Brain microvascular endothelial cell (primary cell): ENCODE results near the gene CLSTN2.

Experiments
- DNase-seq: peaks from one replicate; pipeline ENCODE4 v3.0.0-alpha.2; 2020
- H3K27ac ChIP-seq: fragments of 250-450 bp; sonication (Bioruptor Pico); 2 replicates; pipeline ENCODE4 v1.5.1; 2020; ENCODE audit warnings: mild to moderate bottlenecking, moderate library complexity
- H3K27me3 ChIP-seq: fragments of 250-450 bp; sonication (Bioruptor Pico); replicated peaks from 2 replicates; pipeline ENCODE4 v1.5.1; 2020; ENCODE audit warnings: mild to moderate bottlenecking
- H3K36me3 ChIP-seq: fragments of 250-450 bp; sonication (Bioruptor Pico); replicated peaks from 2 replicates; pipeline ENCODE4 v1.5.1; 2020; ENCODE audit warnings: mild to moderate bottlenecking
- H3K4me3 ChIP-seq: 2 replicates; pipeline ENCODE4 v1.5.1; 2011; ENCODE audit warnings: low read depth, mild to moderate bottlenecking, control low read depth, low read length, moderate library complexity
- CTCF ChIP-seq: IDR thresholded peaks from 2 replicates; pipeline ENCODE4 v1.5.1; 2011; ENCODE audit warnings: low read depth, mild to moderate bottlenecking, moderate library complexity, low read length, control low read depth, inconsistent platforms; ENCODE audit errors: missing control alignments
- in situ Hi-C: cut with HindIII; loops from 2 replicates; pipeline ENCODE4 v1.10.0; 2017; ENCODE audit warnings: low sequenced_read_pairs, low pct_ligation_motif_present

The CLSTN2 gene

DNA sequence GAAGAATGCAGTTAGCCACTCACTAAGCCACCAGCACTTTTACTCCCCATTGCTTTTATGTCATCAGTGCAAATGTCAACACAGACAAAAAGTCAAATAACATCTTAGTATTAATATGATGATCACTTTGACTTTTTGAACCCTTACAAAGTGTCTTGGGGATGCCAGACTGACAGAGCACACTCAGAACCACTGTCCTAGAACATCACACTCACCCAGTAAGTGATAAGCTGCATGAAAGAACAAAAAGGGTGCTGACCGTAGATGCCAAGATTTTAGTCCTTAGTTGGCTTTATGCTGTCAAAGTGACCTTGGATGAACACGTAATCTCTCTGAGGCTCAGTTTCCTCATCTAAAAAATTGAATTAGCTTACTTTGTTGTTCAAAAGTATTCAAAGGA lies 463.4 kb downstream of the CLSTN2 start:
- H3K27ac ChIP-seq: no peak overlapping the region
- no peak for TF ChIP-seq CTCF
- no peak overlapping the region for H3K4me3 ChIP-seq
- H3K36me3 ChIP-seq: no peaks in the 10 kb centered on the region
- no peak for DNase-seq
- in situ Hi-C loops: no loop called here
- H3K27me3 ChIP-seq: no peaks in the 10 kb centered on the region

DNA sequence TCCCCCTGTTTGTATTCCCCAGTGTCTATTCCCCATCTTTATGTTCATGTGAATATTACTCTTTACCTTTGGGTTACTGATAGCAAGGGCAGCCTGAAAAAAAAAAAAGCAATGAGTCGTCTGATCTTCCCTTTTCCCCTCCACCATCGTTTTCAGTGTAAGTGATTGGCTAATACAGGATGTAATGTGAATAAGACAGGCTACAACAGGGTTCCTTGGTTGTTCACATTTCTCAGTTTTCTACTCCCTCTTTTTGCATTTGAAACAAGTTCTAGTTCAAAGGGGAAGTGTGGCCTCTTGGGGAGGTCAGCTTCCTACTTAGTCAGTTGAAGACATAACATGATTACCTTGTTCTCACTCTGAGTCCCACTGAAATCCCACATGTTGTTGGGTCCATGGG lies 464.9 kb downstream of the CLSTN2 start:
- no peak overlapping the region for H3K4me3 ChIP-seq
- TF ChIP-seq CTCF: no peak
- DNase-seq: no peak
- in situ Hi-C loops: no loop called here
- H3K27ac ChIP-seq: no peak overlapping the region
- H3K27me3 ChIP-seq: no peaks in the 10 kb centered on the region
- no peaks in the 10 kb centered on the region for H3K36me3 ChIP-seq

DNA sequence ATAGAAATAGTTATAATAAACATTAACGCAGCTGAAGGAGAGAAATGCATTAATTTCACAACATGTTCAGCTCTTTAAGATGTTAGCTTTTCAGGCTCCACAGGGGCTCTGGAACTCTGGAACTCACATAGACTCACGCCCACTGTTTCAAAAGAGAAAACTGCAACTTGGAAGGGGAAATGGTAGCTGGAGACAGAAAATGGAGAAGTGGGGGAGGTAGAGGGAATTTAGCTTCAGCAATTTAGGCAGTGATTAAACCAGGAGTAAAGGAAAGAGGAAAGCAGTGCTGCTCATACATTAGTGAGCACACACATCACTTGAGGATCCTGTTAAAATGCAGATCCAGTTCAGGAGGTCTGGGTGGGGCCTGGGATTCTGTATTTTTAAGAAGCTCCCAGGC lies 468.1 kb downstream of the CLSTN2 start:
- Histone ChIP-seq H3K27ac (no peak overlapping the region), H3K27me3 (no peaks in the 10 kb centered on the region), H3K36me3 (no peaks in the 10 kb centered on the region), H3K4me3 (no peak overlapping the region)
- in situ Hi-C loops: no loop called here
- no peak for DNase-seq
- TF ChIP-seq CTCF: no peak

- H3K27me3 ChIP-seq: no peaks in the 10 kb centered on the region
- in situ Hi-C loops: no loop called here
- no peak overlapping the region for H3K27ac ChIP-seq
- H3K4me3 ChIP-seq: no peak overlapping the region
- DNase-seq: no peak
- no peak for TF ChIP-seq CTCF
- no peaks in the 10 kb centered on the region for H3K36me3 ChIP-seq
Measured at GRCh38 chr3:140403608-140404007, 468.6 kb downstream of the CLSTN2 start.

DNA sequence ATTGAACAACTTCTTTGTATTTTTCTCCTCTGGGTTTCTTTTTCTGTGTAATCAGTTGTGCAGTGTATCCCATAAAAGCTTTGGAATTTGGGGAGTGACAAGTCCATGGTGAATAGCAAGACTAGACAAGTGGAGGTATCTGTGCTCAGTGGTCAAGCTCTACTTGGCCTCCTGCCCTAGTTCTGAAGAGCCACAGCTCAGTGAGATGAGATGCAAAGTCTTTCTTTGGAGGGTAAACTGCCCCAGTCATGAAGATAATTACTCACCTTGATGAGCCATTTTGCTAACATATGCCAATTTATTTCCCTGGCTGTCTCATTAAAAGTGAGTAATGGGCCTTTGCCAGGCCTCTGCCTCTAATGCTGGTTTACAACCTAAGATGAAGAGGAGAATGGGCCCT lies 471.7 kb downstream of the CLSTN2 start:
- Histone ChIP-seq H3K4me3 (no peak overlapping the region), H3K36me3 (no peaks in the 10 kb centered on the region), H3K27ac (no peak overlapping the region), H3K27me3 (no peaks in the 10 kb centered on the region)
- no peak for TF ChIP-seq CTCF
- in situ Hi-C loops: no loop called here
- DNase-seq: no peak

DNA sequence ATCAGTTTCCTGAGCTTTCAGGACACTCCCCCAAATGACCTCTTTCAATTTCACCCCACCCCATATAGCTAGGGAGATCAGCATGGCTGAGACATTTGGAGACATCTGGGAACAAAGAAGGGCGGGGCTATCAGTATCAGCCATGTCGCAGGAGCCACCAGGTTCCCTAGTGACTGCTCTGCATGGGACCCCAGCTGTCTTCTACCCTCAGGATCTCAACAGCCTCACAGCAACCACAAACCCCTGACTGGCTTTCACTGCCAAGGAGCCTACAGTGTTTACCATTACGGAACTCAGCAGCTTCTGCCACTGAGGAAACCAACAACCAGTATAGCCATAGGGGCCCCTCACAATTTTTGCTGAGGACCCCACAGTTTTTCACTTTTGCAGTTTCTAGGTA lies 473.3 kb downstream of the CLSTN2 start:
- TF ChIP-seq CTCF: no peak
- H3K36me3 ChIP-seq: no peaks in the 10 kb centered on the region
- H3K4me3 ChIP-seq: no peak overlapping the region
- no peaks in the 10 kb centered on the region for H3K27me3 ChIP-seq
- no peak for DNase-seq
- in situ Hi-C loops: no loop called here
- H3K27ac ChIP-seq: no peak overlapping the region
